Measurements from ENCODE around the gene MMRN2.
"Not testable (repeated sequence)": the region's sequence is repeated elsewhere in the genome, so short reads cannot be mapped to it uniquely, and the experiment has no call there.

MMRN2 gene

GRCh38 chr10:86940677-86941076, 16.7 kb downstream of the MMRN2 start:
- DNase-seq (ENCODE audit: low read depth, low spot score), result no peak

- DNase-seq (ENCODE audit: low read depth, low spot score), result not testable (repeated sequence)
These were observed 17.3 kb downstream of the MMRN2 start for GRCh38 chr10:86940076-86940475.

- no peak for DNase-seq (ENCODE audit: low read depth, low spot score)
These were observed 19.2 kb downstream of the MMRN2 start for GRCh38 chr10:86938260-86938659.

GRCh38 chr10:86937502-86938154, 19.8 kb downstream of the MMRN2 start:
- DNase-seq (ENCODE audit: low read depth, low spot score), result no peak

- DNase-seq (ENCODE audit: low read depth, low spot score), result no peak
These were observed 20.5 kb downstream of the MMRN2 start for GRCh38 chr10:86936661-86937501.

- DNase-seq (ENCODE audit: low read depth, low spot score), result not testable (repeated sequence)
These were observed 23.2 kb downstream of the MMRN2 start for GRCh38 chr10:86934162-86934711.

GRCh38 chr10:86932674-86933073, 24.7 kb downstream of the MMRN2 start:
- DNase-seq (ENCODE audit: low read depth, low spot score), result no peak

GRCh38 chr10:86931872-86932271, 25.5 kb downstream of the MMRN2 start:
- no peak for DNase-seq (ENCODE audit: low read depth, low spot score)

GRCh38 chr10:86929468-86930380, 27.7 kb downstream of the MMRN2 start:
- no peak for DNase-seq (ENCODE audit: low read depth, low spot score)

- DNase-seq (ENCODE audit: low read depth, low spot score), result no peak
These were observed 34.9 kb downstream of the MMRN2 start for GRCh38 chr10:86922553-86922961.

- no peak for DNase-seq (ENCODE audit: low read depth, low spot score)
These were observed 39.4 kb downstream of the MMRN2 start for GRCh38 chr10:86918022-86918471.

- DNase-seq (ENCODE audit: low read depth, low spot score), result no peak
These were observed 42.7 kb downstream of the MMRN2 start for GRCh38 chr10:86914734-86915133.

- no peak for DNase-seq (ENCODE audit: low read depth, low spot score)
These were observed 52.0 kb downstream of the MMRN2 start for GRCh38 chr10:86905429-86905828.

GRCh38 chr10:86904600-86904999, 52.8 kb downstream of the MMRN2 start:
- DNase-seq (ENCODE audit: low read depth, low spot score), result no peak

- no peak for DNase-seq (ENCODE audit: low read depth, low spot score)
These were observed 56.5 kb downstream of the MMRN2 start for GRCh38 chr10:86900955-86901354.

- no peak for DNase-seq (ENCODE audit: low read depth, low spot score)
These were observed 57.6 kb downstream of the MMRN2 start for GRCh38 chr10:86899670-86900276.

GRCh38 chr10:86899132-86899531, 58.3 kb downstream of the MMRN2 start:
- DNase-seq (ENCODE audit: low read depth, low spot score), result no peak

GRCh38 chr10:86898511-86898910, 58.9 kb downstream of the MMRN2 start:
- DNase-seq (ENCODE audit: low read depth, low spot score), result no peak

- DNase-seq (ENCODE audit: low read depth, low spot score), result no peak
These were observed 67.4 kb downstream of the MMRN2 start for GRCh38 chr10:86889997-86890396.

- DNase-seq (ENCODE audit: low read depth, low spot score), result no peak
These were observed 68.6 kb downstream of the MMRN2 start for GRCh38 chr10:86888585-86889381.
